Gastrocnemius medialis (tissue), 4 donors: ENCODE results near the gene SMARCA4. TPM values are rescaled to one million over a fixed set of nuclear protein-coding genes. Genes with fewer than 3 reads are reported as not detected.

Experiments
- ATAC-seq, 2 donors: fragments of 150-250 bp; one replicate each; pipeline ENCODE4 v1.9.1; 2016
- DNase-seq, 2 donors: peaks; one replicate each; pipeline ENCODE4 v3.0.0-alpha.2; 2019
- H3K27ac ChIP-seq, 4 donors: fragments of 200-600 bp; sonication (generic); 1 replicate in 1 of 4; 2 replicates in 3 of 4; pipeline ENCODE4 v1.5.1; 2016 to 2018; ENCODE audit warnings: mild to moderate bottlenecking in 2 of 4, moderate library complexity in 1 of 4
- H3K27me3 ChIP-seq, 3 donors: fragments of 200-600 bp; sonication (generic) in 2 of 3; 1 replicate in 1 of 3; 2 replicates in 2 of 3; pipeline versions ENCODE4 v1.5.1 to v1.6.0; 2016 to 2019; ENCODE audit warnings: mild to moderate bottlenecking in 1 of 3, moderate library complexity in 1 of 3
- H3K36me3 ChIP-seq, 2 donors: fragments of 200-600 bp; sonication (generic) in 1 of 2; one replicate each; pipeline ENCODE4 v1.5.1; 2017 to 2018
- H3K4me1 ChIP-seq, 2 donors: fragments of 200-600 bp; sonication (generic) in 1 of 2; one replicate each; pipeline ENCODE4 v1.5.1; 2016 to 2017; ENCODE audit warnings: mild to moderate bottlenecking in 2 of 2
- H3K4me3 ChIP-seq, 4 donors: fragments of 200-600 bp; sonication (generic) in 3 of 4; 1 replicate in 1 of 4; 2 replicates in 3 of 4; pipeline ENCODE4 v1.5.1; 2016 to 2019; ENCODE audit warnings: mild to moderate bottlenecking in 2 of 4
- H3K9me3 ChIP-seq, 3 donors: fragments of 200-600 bp; sonication (generic) in 2 of 3; 1 replicate in 1 of 3; 2 replicates in 2 of 3; pipeline ENCODE4 v1.5.1; 2016 to 2019
- POLR2A ChIP-seq, 2 donors: fragments of 450-650 bp; IDR thresholded peaks; one replicate each; pipeline ENCODE4 v1.6.1; 2017; ENCODE audit warnings: antibody characterized with exemption in 2 of 2, mild to moderate bottlenecking in 2 of 2, moderate library complexity in 2 of 2
- in situ Hi-C, 4 donors: fragments of 200-750 bp; cut with MboI; loops; one replicate each; pipeline versions ENCODE4 v1.15.0 to v1.8.0; 2017; ENCODE audit warnings: low sequenced_read_pairs in 4 of 4
- intact Hi-C: fragments of 100-400 bp; cut with DNase I; formaldehyde crosslinking; loops from one replicate; pipeline ENCODE4 v1.15.1; 2023; ENCODE audit warnings: low total_unique reads
- total RNA-seq, 4 donors: library from RNA; depleted of rRNA; stranded (reverse); fragments of >200 nt; gene quantifications; one replicate each; pipeline versions ENCODE4 v1.1.0 to v1.2.3, GENCODE V29; 2016
- TF ChIP-seq, protein P1 (sequence below), 5 experiments: fragments of 450-650 bp in 3 of 5; fragments of 200-600 bp in 2 of 5; sonication (generic) in 2 of 5; IDR thresholded peaks in 4 of 5; conservative IDR thresholded peaks in 1 of 5; 1 replicate in 4 of 5; 2 replicates in 1 of 5; pipeline ENCODE4 v1.5.1; 2016 to 2019; ENCODE audit warnings: antibody characterized with exemption in 5 of 5, mild to moderate bottlenecking in 3 of 5, moderate library complexity in 3 of 5

The SMARCA4 gene
- total RNA-seq, 4 donors from 2014 or later: 24.0 to 72.6 (median 68.7) TPM

DNA sequence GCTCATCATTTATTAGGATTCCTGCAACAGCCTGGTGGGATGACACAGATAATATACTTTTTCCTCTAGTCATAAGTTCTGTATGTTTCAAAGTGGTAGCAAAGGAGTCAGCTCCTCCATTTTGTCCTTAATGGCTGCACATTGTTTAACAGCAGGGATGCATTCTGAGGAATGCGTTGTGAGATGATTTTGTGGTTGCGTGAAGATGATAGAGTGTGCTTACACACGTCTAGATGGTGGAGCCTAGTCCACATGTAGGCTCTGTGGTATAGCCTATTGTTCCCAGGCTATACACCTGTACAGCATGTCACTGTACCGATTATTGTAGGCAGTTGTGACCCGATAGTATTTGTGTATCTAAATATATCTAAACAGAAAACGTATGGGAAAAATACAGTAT, 4.6 kb downstream of the SMARCA4 start:
- no peaks in the 10 kb centered on the region for H3K36me3 ChIP-seq
- peaks cover 23 to 24% of the 10 kb centered on the region in 2 donors for H3K4me1 ChIP-seq
- DNase-seq (no peak), ATAC-seq (no peak)
- TF ChIP-seq, protein P1, sequence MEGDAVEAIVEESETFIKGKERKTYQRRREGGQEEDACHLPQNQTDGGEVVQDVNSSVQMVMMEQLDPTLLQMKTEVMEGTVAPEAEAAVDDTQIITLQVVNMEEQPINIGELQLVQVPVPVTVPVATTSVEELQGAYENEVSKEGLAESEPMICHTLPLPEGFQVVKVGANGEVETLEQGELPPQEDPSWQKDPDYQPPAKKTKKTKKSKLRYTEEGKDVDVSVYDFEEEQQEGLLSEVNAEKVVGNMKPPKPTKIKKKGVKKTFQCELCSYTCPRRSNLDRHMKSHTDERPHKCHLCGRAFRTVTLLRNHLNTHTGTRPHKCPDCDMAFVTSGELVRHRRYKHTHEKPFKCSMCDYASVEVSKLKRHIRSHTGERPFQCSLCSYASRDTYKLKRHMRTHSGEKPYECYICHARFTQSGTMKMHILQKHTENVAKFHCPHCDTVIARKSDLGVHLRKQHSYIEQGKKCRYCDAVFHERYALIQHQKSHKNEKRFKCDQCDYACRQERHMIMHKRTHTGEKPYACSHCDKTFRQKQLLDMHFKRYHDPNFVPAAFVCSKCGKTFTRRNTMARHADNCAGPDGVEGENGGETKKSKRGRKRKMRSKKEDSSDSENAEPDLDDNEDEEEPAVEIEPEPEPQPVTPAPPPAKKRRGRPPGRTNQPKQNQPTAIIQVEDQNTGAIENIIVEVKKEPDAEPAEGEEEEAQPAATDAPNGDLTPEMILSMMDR (IDR thresholded peaks at IDR 0.05 in 4 of 5, conservative IDR thresholded peaks at IDR 0.05 in 1 of 5): no peak
- TF ChIP-seq POLR2A (IDR thresholded peaks at IDR 0.05): no peak
- H3K27me3 ChIP-seq: no peaks in the 10 kb centered on the region
- H3K4me3 ChIP-seq: no peak overlapping the region
- intact Hi-C loops (loop anchor here (10.0 kb wide), 1 partner anchor 229 kb away; the partner anchor contains the start of gene KANK2), in situ Hi-C loops (no loop called here)
- H3K27ac ChIP-seq: no peak overlapping the region
- H3K9me3 ChIP-seq: no peaks in the 10 kb centered on the region

DNA sequence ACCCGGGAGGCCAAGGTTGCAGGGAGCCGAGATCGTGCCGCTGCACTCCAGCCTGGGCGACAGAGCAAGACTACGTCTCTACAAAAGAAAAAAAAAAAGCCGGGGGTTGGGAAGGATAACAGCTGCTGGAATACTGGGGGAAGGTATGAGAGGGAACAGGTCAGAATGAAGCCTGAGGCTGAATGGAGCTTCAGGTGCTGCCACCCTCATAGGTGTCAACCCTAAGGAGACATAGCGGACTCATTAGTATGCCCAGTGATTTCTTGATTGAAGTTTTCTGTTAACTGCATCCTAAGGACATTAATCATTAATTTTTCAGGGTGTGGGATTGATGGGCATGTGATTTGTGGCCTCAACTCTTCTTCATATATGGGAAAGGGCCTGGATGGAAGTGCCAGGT, 6.0 kb downstream of the SMARCA4 start:
- Histone ChIP-seq H3K9me3 (no peaks in the 10 kb centered on the region), H3K36me3 (no peaks in the 10 kb centered on the region), H3K4me1 (peaks cover 20 to 24% of the 10 kb centered on the region in 2 donors), H3K4me3 (no peak overlapping the region), H3K27me3 (no peaks in the 10 kb centered on the region), H3K27ac (no peak overlapping the region)
- TF ChIP-seq, protein P1 (IDR thresholded peaks at IDR 0.05 in 4 of 5, conservative IDR thresholded peaks at IDR 0.05 in 1 of 5): no peak
- TF ChIP-seq POLR2A (IDR thresholded peaks at IDR 0.05): no peak
- in situ Hi-C loops (no loop called here), intact Hi-C loops (loop anchor here (10.0 kb wide), 1 partner anchor 228 kb away; the partner anchor contains the start of gene KANK2)
- DNase-seq (no peak), ATAC-seq (no peak)

DNA sequence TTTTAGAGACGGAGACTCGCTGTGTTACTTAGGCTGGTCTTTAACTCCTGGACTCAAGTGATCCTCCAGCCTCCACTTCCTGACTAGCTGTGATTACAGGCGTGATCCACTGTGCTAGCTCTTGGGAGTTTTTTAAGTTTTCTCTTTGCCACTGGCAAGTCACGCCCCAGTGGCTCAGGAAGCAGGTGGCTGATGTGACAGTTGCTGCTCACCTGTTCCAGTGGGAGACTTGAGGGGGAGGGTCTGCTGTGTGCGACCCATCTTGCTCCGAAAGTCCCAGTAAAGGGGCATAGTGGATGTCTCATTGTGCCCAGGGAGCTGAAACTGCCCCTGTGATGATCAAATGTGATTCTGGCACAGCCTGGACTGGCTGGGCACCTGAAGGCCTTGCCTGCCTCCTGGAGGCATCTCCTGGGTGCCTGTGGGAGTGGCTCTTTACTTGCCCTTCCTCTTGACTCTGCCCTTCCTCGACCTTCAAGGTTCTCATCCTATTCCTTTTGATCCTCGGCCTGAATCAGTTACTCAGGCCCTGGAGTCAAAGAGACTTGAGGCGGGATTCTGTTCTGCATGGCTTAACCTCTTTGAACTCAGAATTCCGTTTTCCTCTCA, 7.8 kb downstream of the SMARCA4 start:
- H3K36me3 ChIP-seq: no peaks in the 10 kb centered on the region
- no peak overlapping the region for H3K4me3 ChIP-seq
- in situ Hi-C loops (no loop called here), intact Hi-C loops (loop anchor here (10.0 kb wide), 1 partner anchor 226 kb away; the partner anchor contains the start of gene KANK2)
- ATAC-seq (no peak), DNase-seq (no peak)
- peaks cover 9 to 13% of the 10 kb centered on the region in 2 donors for H3K4me1 ChIP-seq
- no peaks in the 10 kb centered on the region for H3K27me3 ChIP-seq
- H3K9me3 ChIP-seq: no peaks in the 10 kb centered on the region
- H3K27ac ChIP-seq: peak overlapping the region in 1 of 4 donors; percentile 3
- TF ChIP-seq, protein P1 (IDR thresholded peaks at IDR 0.05 in 4 of 5, conservative IDR thresholded peaks at IDR 0.05 in 1 of 5): no peak
- TF ChIP-seq POLR2A (IDR thresholded peaks at IDR 0.05): no peak

DNA sequence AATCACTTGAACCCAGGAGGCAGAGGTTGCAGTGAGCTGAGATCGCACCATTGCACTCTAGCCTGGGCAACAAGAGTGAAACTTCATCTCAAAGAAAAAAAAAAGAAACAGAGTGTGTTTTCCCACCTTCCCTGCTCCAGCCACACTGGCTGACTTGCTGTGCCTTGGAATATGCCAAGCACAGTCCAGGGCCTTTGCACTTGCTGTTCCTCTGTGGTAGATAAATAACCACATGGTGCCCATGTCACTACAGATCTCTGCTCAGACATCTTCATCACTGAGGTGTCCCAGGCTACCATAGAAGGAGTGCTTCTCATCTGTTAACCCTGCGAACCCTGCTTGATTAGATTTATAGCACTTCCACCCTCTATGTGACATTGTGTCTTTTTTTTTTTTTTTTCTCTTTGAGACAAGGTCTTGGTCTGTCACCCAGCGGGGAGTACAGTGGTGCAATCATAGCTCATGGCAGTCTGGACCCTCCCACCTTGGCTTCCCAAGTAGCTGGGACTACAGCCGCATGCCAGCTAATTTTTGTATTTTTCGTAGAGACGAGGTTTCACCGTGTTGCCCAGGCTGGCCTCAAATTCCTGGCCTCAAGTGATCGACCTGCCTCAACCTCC, 10.4 kb downstream of the SMARCA4 start:
- DNase-seq (no peak), ATAC-seq (no peak)
- in situ Hi-C loops: no loop called here
- no peak for TF ChIP-seq POLR2A (IDR thresholded peaks at IDR 0.05)
- TF ChIP-seq, protein P1 (IDR thresholded peaks at IDR 0.05 in 4 of 5, conservative IDR thresholded peaks at IDR 0.05 in 1 of 5): no peak
- H3K27me3 ChIP-seq: no peaks in the 10 kb centered on the region
- H3K4me1 ChIP-seq: peaks cover 10% of the 10 kb centered on the region in 2 donors
- no peak overlapping the region for H3K27ac ChIP-seq
- no peak overlapping the region for H3K4me3 ChIP-seq
- no peaks in the 10 kb centered on the region for H3K36me3 ChIP-seq
- intact Hi-C loops: no loop called here
- no peaks in the 10 kb centered on the region for H3K9me3 ChIP-seq
